Stimulated activated CD8-positive, alpha-beta memory T cell treated with anti-CD3 and anti-CD28 coated beads, Interleukin-15, amount 100 ng/mL, for 24 hours (primary cell): ENCODE results near the gene CALN1.
"Not testable (repeated sequence)": the region's sequence is repeated elsewhere in the genome, so short reads cannot be mapped to it uniquely, and the experiment has no call there.

Experiments
- DNase-seq: peaks from one replicate; pipeline ENCODE4 v3.0.0-alpha.2; 2020; ENCODE audit warnings: low read depth

CALN1 gene

GRCh38 chr7:71867626-71868025 lies 544.5 kb downstream of the CALN1 start:
- DNase-seq, result no peak

GRCh38 chr7:71865172-71865571 lies 547.0 kb downstream of the CALN1 start:
- DNase-seq, result no peak

GRCh38 chr7:71864130-71864529 lies 548.0 kb downstream of the CALN1 start:
- DNase-seq, result no peak

- DNase-seq, result no peak
These were observed 551.6 kb downstream of the CALN1 start for GRCh38 chr7:71860572-71860971.

- DNase-seq, result no peak
These were observed 554.8 kb downstream of the CALN1 start for GRCh38 chr7:71857338-71857737.

- no peak for DNase-seq
These were observed 557.4 kb downstream of the CALN1 start for GRCh38 chr7:71854546-71855397.

GRCh38 chr7:71851776-71852498 lies 560.2 kb downstream of the CALN1 start:
- no peak for DNase-seq

- DNase-seq, result no peak
These were observed 566.0 kb downstream of the CALN1 start for GRCh38 chr7:71846160-71846559.

- no peak for DNase-seq
These were observed 568.5 kb downstream of the CALN1 start for GRCh38 chr7:71843676-71844075.

- no peak for DNase-seq
These were observed 569.4 kb downstream of the CALN1 start for GRCh38 chr7:71842786-71843185.

GRCh38 chr7:71842381-71842780 lies 569.8 kb downstream of the CALN1 start:
- DNase-seq, result no peak

GRCh38 chr7:71835056-71835455 lies 577.1 kb downstream of the CALN1 start:
- no peak for DNase-seq

- no peak for DNase-seq
These were observed 582.6 kb downstream of the CALN1 start for GRCh38 chr7:71829515-71829914.

GRCh38 chr7:71828361-71828760 lies 583.8 kb downstream of the CALN1 start:
- no peak for DNase-seq

- DNase-seq, result no peak
These were observed 586.0 kb downstream of the CALN1 start for GRCh38 chr7:71826141-71826540.

GRCh38 chr7:71824006-71824760 lies 588.0 kb downstream of the CALN1 start:
- DNase-seq, result no peak

- not testable (repeated sequence) for DNase-seq
These were observed 589.7 kb downstream of the CALN1 start for GRCh38 chr7:71822406-71822805.

- DNase-seq, result no peak
These were observed 594.2 kb downstream of the CALN1 start for GRCh38 chr7:71817916-71818315.

- DNase-seq, result no peak
These were observed 604.0 kb downstream of the CALN1 start for GRCh38 chr7:71808115-71808514.

- DNase-seq, result no peak
These were observed 607.9 kb downstream of the CALN1 start for GRCh38 chr7:71804256-71804655.

- no peak for DNase-seq
These were observed 610.2 kb downstream of the CALN1 start for GRCh38 chr7:71801976-71802375.

- no peak for DNase-seq
These were observed 611.8 kb downstream of the CALN1 start for GRCh38 chr7:71800321-71800720.

- DNase-seq, result no peak
These were observed 616.7 kb downstream of the CALN1 start for GRCh38 chr7:71795410-71795809.
